ENCODE data around the gene EXOC2.

- TF ChIP-seq POLR2A (IDR thresholded peaks at IDR 0.05) (no peak), CTCF (IDR thresholded peaks at IDR 0.05) (no peak), EP300 (IDR thresholded peaks at IDR 0.05) (no peak)
Measured at GRCh38 chr6:540490-540889, 152.4 kb downstream of the EXOC2 start.
